ENCODE results near the gene P3H3.

P3H3 gene

DNA sequence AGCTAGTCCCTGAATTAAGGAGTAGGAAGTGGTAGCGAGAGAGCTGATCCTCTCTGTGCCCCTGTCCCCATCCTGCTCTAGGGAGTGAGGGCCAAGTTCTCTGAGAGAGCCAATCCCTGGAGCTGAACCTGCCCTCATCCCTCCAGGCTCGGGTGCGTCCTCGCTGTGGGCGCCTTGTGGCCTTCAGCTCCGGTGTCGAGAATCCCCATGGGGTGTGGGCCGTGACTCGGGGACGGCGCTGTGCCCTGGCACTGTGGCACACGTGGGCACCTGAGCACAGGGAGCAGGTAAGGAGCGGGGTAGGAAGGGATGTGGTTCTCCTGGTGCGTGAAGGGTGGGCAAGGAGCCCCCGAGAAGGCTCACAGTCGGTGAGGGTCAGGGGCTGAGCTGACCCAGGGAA is 10.6 kb downstream of the P3H3 start:
- Histone ChIP-seq H3K4me3 (ENCODE audit: low read depth, low read length) (no peak overlapping the region), H3K9ac (ENCODE audit: low read length) (peak overlapping the region; percentile 20), H3K36me3 (ENCODE audit: control insufficient read depth, insufficient read depth, low read length) (peaks cover 68% of the 10 kb centered on the region), H3K9me3 (ENCODE audit: control insufficient read depth, insufficient read depth, low read depth, low read length) (no peaks in the 10 kb centered on the region), H3K4me1 (ENCODE audit: control insufficient read depth, insufficient read depth, low read length) (0 out of 2 replicates have a peak, but pooled peaks cover 2% of the 10 kb centered on the region), H3K27ac (ENCODE audit: low read depth, low read length) (no peak overlapping the region), H3K27me3 (ENCODE audit: control insufficient read depth, insufficient read depth, low read length) (no peaks in the 10 kb centered on the region)

DNA sequence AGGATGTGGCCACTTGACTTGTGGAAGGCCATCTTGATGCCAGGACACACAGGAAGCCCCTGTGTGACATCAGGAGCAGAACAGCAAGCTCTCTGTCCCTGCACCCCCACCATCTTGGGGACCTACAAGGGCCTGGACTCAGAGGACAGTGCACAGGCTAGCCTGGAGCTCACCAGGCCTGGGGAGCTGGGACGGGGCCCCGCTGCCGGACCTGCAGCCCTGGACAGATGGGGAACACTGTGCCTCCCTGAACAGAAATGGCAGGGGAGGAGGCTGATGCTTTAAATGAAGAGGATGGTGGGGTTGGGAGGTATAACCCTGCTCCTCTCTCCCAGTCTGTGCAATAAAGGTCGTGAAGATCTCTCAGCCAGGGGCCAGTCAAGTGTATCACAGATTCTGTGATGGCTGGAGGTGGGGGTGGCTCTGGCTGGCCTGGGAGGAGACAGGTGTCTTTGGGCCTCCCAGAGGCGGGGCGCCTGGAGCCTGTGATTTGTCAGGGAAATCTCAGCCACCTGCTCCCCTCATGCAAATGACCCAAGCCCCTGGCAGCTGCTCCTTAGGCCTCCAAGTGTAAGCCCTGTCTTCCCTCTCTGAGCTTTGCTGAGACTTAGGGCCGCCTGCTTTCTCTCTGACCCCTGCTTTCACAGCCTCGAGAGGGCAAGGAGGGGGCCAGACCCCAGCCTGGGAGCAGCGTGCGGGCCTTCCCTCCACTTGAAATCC is 11.4 kb downstream of the P3H3 start:
- Histone ChIP-seq H3K9ac (ENCODE audit: low read length) (no peak overlapping the region), H3K4me1 (ENCODE audit: control insufficient read depth, insufficient read depth, low read length) (0 out of 2 replicates have a peak, but pooled peaks cover 2% of the 10 kb centered on the region), H3K4me3 (ENCODE audit: low read depth, low read length) (no peak overlapping the region), H3K9me3 (ENCODE audit: control insufficient read depth, insufficient read depth, low read depth, low read length) (no peaks in the 10 kb centered on the region), H3K27me3 (ENCODE audit: control insufficient read depth, insufficient read depth, low read length) (no peaks in the 10 kb centered on the region), H3K27ac (ENCODE audit: low read depth, low read length) (no peak overlapping the region), H3K36me3 (ENCODE audit: control insufficient read depth, insufficient read depth, low read length) (peaks cover 68% of the 10 kb centered on the region)

DNA sequence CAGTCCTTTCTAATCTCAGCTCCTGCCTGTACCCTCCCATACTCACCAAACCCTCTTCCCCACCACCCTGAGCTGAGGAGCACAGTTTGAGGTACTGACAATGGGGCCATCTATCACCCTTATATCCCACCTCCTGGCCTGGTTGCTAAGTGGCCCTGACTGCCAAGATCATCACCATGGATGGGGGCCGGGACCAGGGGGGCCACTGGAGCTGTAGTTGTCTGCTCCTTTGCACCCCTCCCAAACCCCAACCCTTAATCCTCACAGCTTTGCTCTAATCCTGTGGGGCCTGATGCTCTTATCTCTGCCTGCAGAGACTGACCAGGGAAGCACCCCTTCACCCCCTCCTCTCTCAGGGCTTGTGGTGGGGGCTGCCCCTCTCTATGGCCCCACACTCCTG is 12.1 kb downstream of the P3H3 start:
- no peaks in the 10 kb centered on the region for H3K27me3 ChIP-seq (ENCODE audit: control insufficient read depth, insufficient read depth, low read length)
- peaks cover 70% of the 10 kb centered on the region for H3K36me3 ChIP-seq (ENCODE audit: control insufficient read depth, insufficient read depth, low read length)
- no peak overlapping the region for H3K4me3 ChIP-seq (ENCODE audit: low read depth, low read length)
- 0 out of 2 replicates have a peak, but pooled peaks cover 2% of the 10 kb centered on the region for H3K4me1 ChIP-seq (ENCODE audit: control insufficient read depth, insufficient read depth, low read length)
- no peaks in the 10 kb centered on the region for H3K9me3 ChIP-seq (ENCODE audit: control insufficient read depth, insufficient read depth, low read depth, low read length)
- no peak overlapping the region for H3K27ac ChIP-seq (ENCODE audit: low read depth, low read length)
- H3K9ac ChIP-seq (ENCODE audit: low read length) = no peak overlapping the region

DNA sequence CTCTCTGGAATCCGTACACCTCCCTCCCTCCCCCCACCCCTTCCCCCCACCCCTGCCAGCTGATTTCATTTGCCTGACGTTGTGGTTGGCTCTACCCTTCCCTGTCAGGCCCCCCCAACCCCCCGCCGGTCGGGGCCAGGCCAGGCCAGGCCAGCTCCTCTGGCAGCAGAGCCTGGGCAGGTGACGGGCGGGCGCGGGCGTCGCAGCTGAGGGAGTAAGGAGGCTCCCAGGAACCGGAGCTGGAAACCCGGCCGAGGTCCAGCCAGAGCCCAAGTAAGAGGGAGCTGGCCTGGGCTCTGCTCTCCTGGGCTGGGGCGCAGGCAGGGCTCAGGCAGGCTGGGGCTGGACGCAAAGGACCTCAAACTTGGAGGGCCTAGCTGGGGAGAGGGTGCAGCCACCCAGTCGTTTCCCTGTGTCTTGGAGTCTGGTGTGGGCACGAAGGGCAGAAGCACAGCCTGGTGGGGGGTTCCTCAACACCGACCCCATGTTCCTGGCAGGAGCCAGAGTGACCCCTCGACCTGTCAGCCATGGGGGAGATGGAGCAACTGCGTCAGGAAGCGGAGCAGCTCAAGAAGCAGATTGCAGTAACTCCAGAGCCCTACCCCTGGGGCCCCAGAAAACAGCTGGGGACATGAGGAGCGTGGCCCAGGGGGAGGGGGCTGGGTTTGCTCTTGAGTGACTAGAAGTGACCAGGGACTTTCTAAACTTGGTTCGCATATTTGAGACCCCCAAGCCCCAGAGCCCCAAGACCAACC is 12.7 kb downstream of the P3H3 start, which contains the start of gene GNB3:
Gene GNB3, plus strand, starts transcription at position 165 of the 755 bp plus-strand sequence. Its CDS starts 363 bp downstream, at position 528.
- Histone ChIP-seq H3K27ac (ENCODE audit: low read depth, low read length) (no peak within 1 kb of the TSS), H3K9ac (ENCODE audit: low read length) (no peak within 1 kb of the TSS), H3K27me3 (ENCODE audit: control insufficient read depth, insufficient read depth, low read length) (no peaks in the 10 kb centered on the region), H3K4me1 (ENCODE audit: control insufficient read depth, insufficient read depth, low read length) (0 out of 2 replicates have a peak, but pooled peaks cover 2% of the 10 kb centered on the region), H3K4me3 (ENCODE audit: low read depth, low read length) (no peak within 1 kb of the TSS), H3K9me3 (ENCODE audit: control insufficient read depth, insufficient read depth, low read depth, low read length) (no peaks in the 10 kb centered on the region), H3K36me3 (ENCODE audit: control insufficient read depth, insufficient read depth, low read length) (peaks cover 76% of the 10 kb centered on the region)

DNA sequence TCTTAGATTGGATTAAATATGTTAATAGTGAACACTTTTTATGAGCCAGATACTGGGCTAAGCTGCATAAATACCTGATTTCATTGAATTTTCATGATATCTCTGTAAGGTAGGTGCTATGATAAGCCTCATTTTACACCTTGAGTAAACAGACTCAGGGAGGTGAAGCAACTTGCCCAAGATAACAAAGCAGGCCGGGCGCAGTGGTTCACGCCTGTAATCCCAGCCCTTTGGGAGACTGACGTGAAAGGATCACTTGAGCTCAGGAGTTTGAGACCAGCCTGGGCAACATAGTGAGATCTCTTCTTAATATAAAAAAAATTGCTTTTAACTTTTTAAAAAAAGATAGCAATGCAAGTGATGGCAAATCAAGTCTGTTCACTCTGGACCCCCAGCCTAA is 13.9 kb downstream of the P3H3 start:
- Histone ChIP-seq H3K27me3 (ENCODE audit: control insufficient read depth, insufficient read depth, low read length) (no peaks in the 10 kb centered on the region), H3K4me3 (ENCODE audit: low read depth, low read length) (no peak overlapping the region), H3K36me3 (ENCODE audit: control insufficient read depth, insufficient read depth, low read length) (peaks cover 77% of the 10 kb centered on the region), H3K9ac (ENCODE audit: low read length) (no peak overlapping the region), H3K9me3 (ENCODE audit: control insufficient read depth, insufficient read depth, low read depth, low read length) (no peaks in the 10 kb centered on the region), H3K27ac (ENCODE audit: low read depth, low read length) (no peak overlapping the region), H3K4me1 (ENCODE audit: control insufficient read depth, insufficient read depth, low read length) (0 out of 2 replicates have a peak, but pooled peaks cover 2% of the 10 kb centered on the region)

DNA sequence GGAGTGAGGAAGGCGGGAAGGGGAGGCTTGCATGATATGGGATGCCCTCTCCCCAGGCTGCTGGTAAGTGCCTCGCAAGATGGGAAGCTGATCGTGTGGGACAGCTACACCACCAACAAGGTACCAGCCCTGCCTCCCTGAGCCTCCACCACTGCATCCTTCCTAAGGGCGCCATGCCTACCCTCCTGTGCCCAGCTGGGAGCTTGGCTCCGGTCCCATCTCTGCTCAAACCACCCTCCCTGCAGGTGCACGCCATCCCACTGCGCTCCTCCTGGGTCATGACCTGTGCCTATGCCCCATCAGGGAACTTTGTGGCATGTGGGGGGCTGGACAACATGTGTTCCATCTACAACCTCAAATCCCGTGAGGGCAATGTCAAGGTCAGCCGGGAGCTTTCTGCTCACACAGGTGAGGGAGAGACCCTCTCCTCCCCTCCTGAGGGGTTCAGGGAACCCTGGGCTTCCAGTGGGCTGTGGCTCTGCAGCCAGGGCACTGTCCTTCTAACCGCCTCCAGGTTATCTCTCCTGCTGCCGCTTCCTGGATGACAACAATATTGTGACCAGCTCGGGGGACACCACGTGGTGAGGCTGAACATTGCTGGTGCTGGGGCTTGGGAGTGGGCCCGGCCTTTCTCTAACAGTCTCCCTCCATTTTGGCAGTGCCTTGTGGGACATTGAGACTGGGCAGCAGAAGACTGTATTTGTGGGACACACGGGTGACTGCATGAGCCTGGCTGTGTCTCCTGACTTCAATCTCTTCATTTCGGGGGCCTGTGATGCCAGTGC is 15.1 kb downstream of the P3H3 start:
- H3K9me3 ChIP-seq (ENCODE audit: control insufficient read depth, insufficient read depth, low read depth, low read length) = no peaks in the 10 kb centered on the region
- H3K4me1 ChIP-seq (ENCODE audit: control insufficient read depth, insufficient read depth, low read length) = 0 out of 2 replicates have a peak, but pooled peaks cover 2% of the 10 kb centered on the region
- no peak overlapping the region for H3K9ac ChIP-seq (ENCODE audit: low read length)
- no peak overlapping the region for H3K4me3 ChIP-seq (ENCODE audit: low read depth, low read length)
- H3K27ac ChIP-seq (ENCODE audit: low read depth, low read length) = no peak overlapping the region
- H3K27me3 ChIP-seq (ENCODE audit: control insufficient read depth, insufficient read depth, low read length) = no peaks in the 10 kb centered on the region
- H3K36me3 ChIP-seq (ENCODE audit: control insufficient read depth, insufficient read depth, low read length) = peaks cover 75% of the 10 kb centered on the region

DNA sequence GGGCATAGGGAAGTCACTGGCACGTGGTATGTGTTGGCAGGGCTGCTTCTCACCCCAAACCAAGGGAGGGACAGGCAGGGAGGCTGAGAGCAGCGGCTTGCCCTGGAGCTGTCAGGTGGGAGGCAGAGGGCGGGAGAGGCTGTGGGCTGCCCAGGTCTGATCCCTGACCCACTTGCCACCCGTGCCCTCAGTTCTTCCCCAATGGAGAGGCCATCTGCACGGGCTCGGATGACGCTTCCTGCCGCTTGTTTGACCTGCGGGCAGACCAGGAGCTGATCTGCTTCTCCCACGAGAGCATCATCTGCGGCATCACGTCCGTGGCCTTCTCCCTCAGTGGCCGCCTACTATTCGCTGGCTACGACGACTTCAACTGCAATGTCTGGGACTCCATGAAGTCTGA is 17.2 kb downstream of the P3H3 start:
- H3K36me3 ChIP-seq (ENCODE audit: control insufficient read depth, insufficient read depth, low read length) = peaks cover 75% of the 10 kb centered on the region
- no peaks in the 10 kb centered on the region for H3K9me3 ChIP-seq (ENCODE audit: control insufficient read depth, insufficient read depth, low read depth, low read length)
- H3K27me3 ChIP-seq (ENCODE audit: control insufficient read depth, insufficient read depth, low read length) = no peaks in the 10 kb centered on the region
- no peak overlapping the region for H3K9ac ChIP-seq (ENCODE audit: low read length)
- no peak overlapping the region for H3K4me3 ChIP-seq (ENCODE audit: low read depth, low read length)
- no peak overlapping the region for H3K27ac ChIP-seq (ENCODE audit: low read depth, low read length)
- 0 out of 2 replicates have a peak, but pooled peaks cover 5% of the 10 kb centered on the region for H3K4me1 ChIP-seq (ENCODE audit: control insufficient read depth, insufficient read depth, low read length)

DNA sequence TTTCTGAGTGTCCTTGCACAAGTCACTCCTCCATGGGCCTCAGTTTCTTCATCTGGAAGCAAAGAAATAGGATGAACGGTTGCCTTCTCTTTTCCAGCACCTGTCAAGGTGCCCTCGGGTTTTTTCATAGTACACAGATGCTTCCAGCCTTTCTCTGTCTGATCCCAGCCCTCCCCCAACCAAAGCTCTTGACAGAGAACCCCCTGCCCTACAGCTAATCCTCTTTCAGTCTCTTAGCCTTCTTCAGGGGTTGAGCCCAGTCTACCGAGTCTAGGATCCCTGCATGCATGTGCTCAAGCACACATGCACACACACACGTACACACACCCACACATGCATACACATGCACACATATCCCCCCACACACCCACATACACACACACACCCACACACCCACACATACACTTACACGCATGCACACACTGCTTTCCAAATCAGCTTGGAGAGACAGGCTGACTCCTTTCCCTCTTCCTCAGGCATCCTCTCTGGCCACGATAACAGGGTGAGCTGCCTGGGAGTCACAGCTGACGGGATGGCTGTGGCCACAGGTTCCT is 18.2 kb downstream of the P3H3 start:
- H3K9ac ChIP-seq (ENCODE audit: low read length) = no peak overlapping the region
- peaks cover 75% of the 10 kb centered on the region for H3K36me3 ChIP-seq (ENCODE audit: control insufficient read depth, insufficient read depth, low read length)
- no peak overlapping the region for H3K4me3 ChIP-seq (ENCODE audit: low read depth, low read length)
- no peak overlapping the region for H3K27ac ChIP-seq (ENCODE audit: low read depth, low read length)
- no peaks in the 10 kb centered on the region for H3K9me3 ChIP-seq (ENCODE audit: control insufficient read depth, insufficient read depth, low read depth, low read length)
- H3K27me3 ChIP-seq (ENCODE audit: control insufficient read depth, insufficient read depth, low read length) = no peaks in the 10 kb centered on the region
- 0 out of 2 replicates have a peak, but pooled peaks cover 6% of the 10 kb centered on the region for H3K4me1 ChIP-seq (ENCODE audit: control insufficient read depth, insufficient read depth, low read length)

DNA sequence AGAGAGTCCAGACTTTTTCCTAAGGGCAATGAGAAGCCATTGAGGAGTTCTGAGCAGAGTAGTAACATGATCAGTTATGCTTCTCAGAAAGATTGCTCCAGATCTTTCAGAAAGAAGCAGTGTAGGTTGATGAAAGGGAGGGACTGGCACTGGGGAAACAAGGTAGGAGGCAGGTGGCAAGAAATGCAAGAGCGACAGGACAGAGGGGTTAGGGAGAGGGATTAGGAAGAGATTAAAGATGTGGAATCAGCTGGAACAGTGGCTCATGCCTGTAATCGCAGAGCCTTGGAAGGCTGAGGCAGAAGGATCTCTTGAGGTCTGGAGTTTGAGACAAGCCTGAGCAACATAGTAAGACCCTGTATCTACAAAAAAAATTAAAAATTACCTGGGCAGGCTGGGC is 19.5 kb downstream of the P3H3 start:
- Histone ChIP-seq H3K36me3 (ENCODE audit: control insufficient read depth, insufficient read depth, low read length) (peaks cover 67% of the 10 kb centered on the region), H3K4me1 (ENCODE audit: control insufficient read depth, insufficient read depth, low read length) (0 out of 2 replicates have a peak, but pooled peaks cover 6% of the 10 kb centered on the region), H3K4me3 (ENCODE audit: low read depth, low read length) (no peak overlapping the region), H3K9ac (ENCODE audit: low read length) (no peak overlapping the region), H3K27me3 (ENCODE audit: control insufficient read depth, insufficient read depth, low read length) (no peaks in the 10 kb centered on the region), H3K9me3 (ENCODE audit: control insufficient read depth, insufficient read depth, low read depth, low read length) (no peaks in the 10 kb centered on the region), H3K27ac (ENCODE audit: low read depth, low read length) (no peak overlapping the region)

DNA sequence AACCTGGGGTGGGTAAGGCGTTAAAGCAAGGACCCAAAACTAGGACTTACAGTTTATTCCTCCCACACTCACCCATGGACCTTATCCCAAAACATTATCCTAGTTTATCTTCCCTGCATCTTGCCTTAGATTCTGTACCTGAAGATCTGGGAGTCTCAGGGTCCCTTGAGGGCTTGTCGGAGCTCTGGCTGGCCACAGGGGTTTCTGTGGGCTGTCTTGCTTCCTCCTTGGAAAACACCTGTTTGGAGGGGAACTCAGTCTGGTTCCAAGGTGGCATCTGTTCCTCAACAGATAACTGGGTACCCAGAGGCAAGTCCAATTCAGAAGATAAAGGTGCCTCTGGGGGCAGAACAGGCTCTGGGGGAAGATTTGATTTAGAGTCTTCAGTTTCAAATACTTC is 21.2 kb downstream of the P3H3 start:
- Histone ChIP-seq H3K27ac (ENCODE audit: low read depth, low read length) (no peak overlapping the region), H3K36me3 (ENCODE audit: control insufficient read depth, insufficient read depth, low read length) (peaks cover 57% of the 10 kb centered on the region), H3K9me3 (ENCODE audit: control insufficient read depth, insufficient read depth, low read depth, low read length) (no peaks in the 10 kb centered on the region), H3K9ac (ENCODE audit: low read length) (no peak overlapping the region), H3K27me3 (ENCODE audit: control insufficient read depth, insufficient read depth, low read length) (no peaks in the 10 kb centered on the region), H3K4me1 (ENCODE audit: control insufficient read depth, insufficient read depth, low read length) (peaks cover 12% of the 10 kb centered on the region), H3K4me3 (ENCODE audit: low read depth, low read length) (no peak overlapping the region)
